GM06990 (cell line): ENCODE measurements around the gene PSMD4.

ENCODE experiments used
- DNase-seq: peaks from one replicate; pipeline ENCODE4 v3.0.0-alpha.2; 2011; ENCODE audit not compliant: insufficient read length; ENCODE audit errors: extremely low read depth
- H3K27me3 ChIP-seq: replicated peaks from 2 replicates; pipeline ENCODE4 v1.6.0; 2011; ENCODE audit warnings: low read length; ENCODE audit not compliant: control insufficient read depth, insufficient read depth
- H3K36me3 ChIP-seq: 2 replicates; pipeline ENCODE4 v1.5.1; 2011; ENCODE audit warnings: low read length; ENCODE audit not compliant: control insufficient read depth, insufficient read depth
- H3K4me3 ChIP-seq: replicated peaks from 2 replicates; pipeline ENCODE4 v1.5.1; 2011; ENCODE audit warnings: low read depth, mild to moderate bottlenecking, control low read depth, low read length
- CTCF ChIP-seq: IDR thresholded peaks from 2 replicates; pipeline ENCODE4 v1.5.1; 2011; ENCODE audit warnings: low read length, control low read depth, mild to moderate bottlenecking, inconsistent platforms; ENCODE audit not compliant: insufficient read depth, poor library complexity, severe bottlenecking

Gene PSMD4

DNA sequence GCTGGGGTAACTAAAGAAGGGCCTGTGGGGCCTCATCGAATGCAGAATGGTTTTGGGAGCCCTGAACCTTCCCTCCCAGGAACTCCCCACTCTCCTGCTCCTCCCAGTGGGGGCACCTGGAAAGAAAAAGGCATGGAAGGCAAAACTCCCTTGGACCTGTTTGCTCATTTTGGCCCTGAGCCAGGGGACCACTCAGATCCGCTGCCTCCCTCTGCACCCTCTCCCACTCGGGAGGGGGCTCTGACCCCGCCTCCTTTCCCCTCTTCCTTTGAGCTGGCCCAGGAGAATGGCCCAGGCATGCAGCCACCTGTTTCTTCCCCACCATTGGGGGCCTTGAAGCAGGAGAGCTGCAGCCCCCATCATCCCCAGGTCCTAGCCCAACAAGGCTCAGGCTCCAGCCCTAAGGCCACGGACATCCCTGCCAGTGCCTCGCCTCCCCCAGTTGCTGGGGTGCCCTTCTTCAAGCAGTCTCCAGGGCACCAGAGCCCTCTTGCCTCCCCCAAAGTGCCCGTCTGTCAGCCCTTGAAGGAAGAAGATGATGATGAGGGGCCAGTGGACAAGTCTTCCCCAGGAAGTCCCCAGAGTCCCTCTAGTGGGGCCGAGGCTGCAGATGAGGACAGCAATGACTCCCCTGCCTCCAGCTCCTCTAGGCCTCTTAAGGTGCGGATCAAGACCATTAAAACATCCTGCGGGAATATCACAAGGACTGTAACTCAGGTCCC lies 32.2 kb downstream of the PSMD4 start:
- H3K4me3 ChIP-seq: no peak overlapping the region
- no peak for TF ChIP-seq CTCF
- no peaks in the 10 kb centered on the region for H3K27me3 ChIP-seq
- no peak for DNase-seq
- peaks cover 46% of the 10 kb centered on the region for H3K36me3 ChIP-seq

DNA sequence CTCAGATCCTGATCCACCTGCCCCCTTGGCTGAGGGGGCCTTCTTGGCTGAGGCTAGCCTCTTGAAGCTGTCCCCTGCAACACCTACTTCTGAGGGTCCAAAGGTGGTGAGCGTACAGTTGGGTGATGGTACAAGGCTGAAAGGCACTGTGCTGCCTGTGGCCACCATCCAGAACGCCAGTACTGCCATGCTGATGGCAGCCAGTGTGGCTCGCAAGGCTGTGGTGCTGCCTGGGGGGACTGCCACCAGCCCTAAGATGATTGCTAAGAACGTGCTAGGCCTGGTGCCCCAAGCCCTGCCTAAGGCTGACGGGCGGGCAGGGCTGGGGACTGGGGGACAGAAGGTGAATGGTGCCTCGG lies 32.8 kb downstream of the PSMD4 start:
- Histone ChIP-seq H3K36me3 (peaks cover 50% of the 10 kb centered on the region), H3K4me3 (no peak overlapping the region), H3K27me3 (no peaks in the 10 kb centered on the region)
- no peak for TF ChIP-seq CTCF
- no peak for DNase-seq

- H3K27me3 ChIP-seq: no peaks in the 10 kb centered on the region
- no peak overlapping the region for H3K4me3 ChIP-seq
- no peak for TF ChIP-seq CTCF
- peaks cover 56% of the 10 kb centered on the region for H3K36me3 ChIP-seq
- peak; percentile 22 for DNase-seq
Observed at GRCh38 chr1:151287767-151288500, 33.4 kb downstream of the PSMD4 start.

- Histone ChIP-seq H3K27me3 (no peaks in the 10 kb centered on the region), H3K4me3 (no peak overlapping the region), H3K36me3 (peaks cover 60% of the 10 kb centered on the region)
- no peak for DNase-seq
- no peak for TF ChIP-seq CTCF
Observed at GRCh38 chr1:151288502-151288901, 34.0 kb downstream of the PSMD4 start.

DNA sequence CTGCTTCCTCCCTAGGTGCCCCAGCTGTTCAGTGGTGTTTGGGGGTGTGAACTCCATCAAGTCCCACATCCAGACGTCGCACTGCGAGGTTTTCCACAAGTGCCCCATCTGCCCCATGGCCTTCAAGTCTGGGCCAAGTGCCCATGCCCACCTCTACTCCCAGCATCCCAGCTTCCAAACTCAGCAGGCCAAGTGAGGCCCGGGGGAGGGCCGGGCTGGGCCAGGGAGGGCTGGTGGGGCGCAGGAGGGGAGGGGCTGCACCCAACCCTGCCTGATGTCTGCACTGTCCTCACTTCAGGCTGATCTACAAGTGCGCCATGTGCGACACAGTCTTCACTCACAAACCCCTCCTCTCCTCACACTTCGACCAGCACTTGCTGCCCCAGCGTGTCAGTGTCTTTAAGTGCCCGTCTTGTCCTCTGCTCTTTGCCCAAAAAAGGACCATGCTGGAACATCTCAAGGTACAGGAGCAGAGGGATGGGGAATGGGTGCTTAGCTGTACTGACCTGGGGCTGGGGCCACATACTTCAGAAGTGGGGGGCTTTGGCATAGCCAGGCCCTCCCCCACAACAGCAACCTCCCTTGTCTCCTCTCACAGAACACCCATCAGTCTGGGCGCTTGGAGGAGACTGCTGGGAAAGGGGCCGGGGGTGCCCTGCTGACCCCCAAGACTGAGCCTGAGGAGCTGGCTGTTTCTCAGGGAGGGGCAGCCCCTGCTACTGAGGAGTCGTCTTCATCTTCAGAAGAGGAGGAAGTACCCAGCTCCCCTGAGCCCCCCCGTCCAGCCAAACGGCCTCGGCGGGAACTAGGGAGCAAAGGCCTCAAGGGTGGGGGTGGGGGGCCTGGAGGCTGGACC lies 34.8 kb downstream of the PSMD4 start:
- H3K36me3 ChIP-seq: peaks cover 64% of the 10 kb centered on the region
- no peaks in the 10 kb centered on the region for H3K27me3 ChIP-seq

More for the DNA sequence above, 34.8 kb downstream of the PSMD4 start:
- no peak for DNase-seq
- H3K4me3 ChIP-seq: no peak overlapping the region
- no peak for TF ChIP-seq CTCF
